ENCODE results near the gene B3GLCT. TPM values are rescaled to one million over a fixed set of nuclear protein-coding genes. Genes with fewer than 3 reads are reported as not detected.

The B3GLCT gene
- total and polyA plus RNA-seq, 10 of the 15 experiments (the other 5 are each of a cell fraction or from before 2014, with no cell fraction given): 0.07 to 0.89 (median 0.25) TPM

- no TSS peak for BruUV-seq (replicated peaks)
- intact Hi-C loops (cut with micrococcal nuclease; ENCODE audit: unreplicated experiment): no loop called here
- FAIRE-seq (no peak), ATAC-seq (no peak), DNase-seq (ENCODE audit: low read depth, low spot score) (no peak)
- TF ChIP-seq ETV6 (conservative IDR thresholded peaks at IDR 0.05 in 1 of 2, IDR thresholded peaks at IDR 0.05 in 1 of 2; ENCODE audit: borderline replicate concordance in 1 of 2, low read depth in 1 of 2): no peak
- TF ChIP-seq CHD2 (IDR thresholded peaks at IDR 0.05; ENCODE audit: borderline replicate concordance, low read depth, low read length): no peak
- no peak for TF ChIP-seq GABPA (IDR thresholded peaks at IDR 0.05; ENCODE audit: low read depth)
- TF ChIP-seq ATF7 (IDR thresholded peaks at IDR 0.05; ENCODE audit: low read depth): no peak
- no peak for TF ChIP-seq YBX1 (IDR thresholded peaks at IDR 0.05)
- no peak for TF ChIP-seq BCL3 (IDR thresholded peaks at IDR 0.05; ENCODE audit: borderline replicate concordance, insufficient read depth, low read depth, low read length, poor library complexity, severe bottlenecking)
- no peak for TF ChIP-seq NFYB (IDR thresholded peaks at IDR 0.05; ENCODE audit: insufficient read depth, low read depth, low read length)
- TF ChIP-seq TCF12 (IDR thresholded peaks at IDR 0.05; ENCODE audit: low read depth, low read length): no peak
- H4K20me1 ChIP-seq (ENCODE audit: control insufficient read depth, insufficient read depth): no peaks in the 10 kb centered on the region
- in situ Hi-C loops (cut with MboI): no loop called here
- WGBS (ENCODE audit: insufficient coverage, insufficient replicate concordance, low lambda C conversion rate, missing lambda C conversion rate): 0% methylated on average over 1 of the region's 1 CpG
- H3K79me2 ChIP-seq (ENCODE audit: control insufficient read depth, insufficient read depth, low read length): no peaks in the 10 kb centered on the region
- ChIA-PET POLR2A (no interaction called here), SMC1A (ENCODE audit: uncharacterized antibody, unreplicated experiment) (no interaction called here), RAD21 (ENCODE audit: unreplicated experiment) (no interaction called here), CTCF (no interaction called here)
- H3K4me3 ChIP-seq: no peak overlapping the region
- H3K4me2 ChIP-seq (ENCODE audit: control insufficient read depth, insufficient read depth): no peak overlapping the region
- no peak overlapping the region for H3K27ac ChIP-seq (ENCODE audit: control insufficient read depth, insufficient read depth)
- H3K36me3 ChIP-seq (ENCODE audit: control insufficient read depth in 2 of 2, insufficient read depth in 2 of 2, low read length in 1 of 2): no peaks in the 10 kb centered on the region
- H3K4me1 ChIP-seq (ENCODE audit: control insufficient read depth, insufficient read depth, low read length): no peaks in the 10 kb centered on the region
- H2AFZ ChIP-seq (ENCODE audit: control insufficient read depth, low read depth, low read length): no peak overlapping the region
- H3K9ac ChIP-seq (ENCODE audit: control insufficient read depth, insufficient read depth, low read length): no peak overlapping the region
- H3K9me3 ChIP-seq (replicated peaks; ENCODE audit: control insufficient read depth, insufficient read depth, low read length): no peaks in the 10 kb centered on the region
- H3K27me3 ChIP-seq (replicated peaks in 1 of 2; ENCODE audit: control insufficient read depth in 2 of 2, insufficient read depth in 2 of 2, low read length in 1 of 2): no peaks in the 10 kb centered on the region
Measured at GRCh38 chr13:31278869-31279268, 79.1 kb downstream of the B3GLCT start.
